SK-MEL-5 (cell line): ENCODE measurements around the gene MED25. TPM values are rescaled to one million over a fixed set of nuclear protein-coding genes. Genes with fewer than 3 reads are reported as not detected.
A peak's percentile ranks its signal among the peaks of the same experiment; 100 is the strongest.

Experiments
- DNase-seq: peaks from one replicate; pipeline ENCODE4 v3.0.0-alpha.2; 2016; ENCODE audit warnings: low read depth, low spot score
- in situ Hi-C: cut with HindIII; loops from 2 replicates; pipeline ENCODE4 v1.10.0; 2016; ENCODE audit warnings: low sequenced_read_pairs, high pct_unique_total_duplicates, low pct_unique_long_range_greater_than_20kb
- polyA plus RNA-seq, 2 experiments: library from polyadenylated mRNA; depleted of rRNA; stranded (reverse); fragments of >200 nt; gene quantifications; 2 replicates each; pipeline ENCODE4 v1.2.3, GENCODE V29; 2015
- total RNA-seq: library from RNA; depleted of rRNA; stranded (reverse); fragments of >200 nt; shearing (Covaris generic); gene quantifications from 2 replicates; pipeline ENCODE4 v1.2.3, GENCODE V29; 2014; rRNA removed

Gene MED25
- 7.8 and 8.2 TPM in 2 replicates for total RNA-seq
- 26.8 and 28.8 TPM in 2 replicates for polyA plus RNA-seq (2015; cell fraction: cytosol; rRNA removed)
- polyA plus RNA-seq (2015; cell fraction: nucleus; rRNA removed) = 50.1 and 78.7 TPM in 2 replicates

- in situ Hi-C loops = no loop called here
- peak; percentile 82 for DNase-seq
These were observed at the start of gene MED25 for GRCh38 chr19:49817964-49818648. MED25 (plus strand) TSS chr19:49818289; CDS start chr19:49818342, 53 bp downstream.

GRCh38 chr19:49770529-49770928, 47.6 kb upstream of the MED25 start:
- DNase-seq = no peak
- in situ Hi-C loops = no loop called here

- in situ Hi-C loops = no loop called here
- DNase-seq = no peak
These were observed 46.4 kb upstream of the MED25 start for GRCh38 chr19:49771674-49772139.

- in situ Hi-C loops = no loop called here
These were observed 45.1 kb upstream of the MED25 start for GRCh38 chr19:49772850-49773432.

DNA sequence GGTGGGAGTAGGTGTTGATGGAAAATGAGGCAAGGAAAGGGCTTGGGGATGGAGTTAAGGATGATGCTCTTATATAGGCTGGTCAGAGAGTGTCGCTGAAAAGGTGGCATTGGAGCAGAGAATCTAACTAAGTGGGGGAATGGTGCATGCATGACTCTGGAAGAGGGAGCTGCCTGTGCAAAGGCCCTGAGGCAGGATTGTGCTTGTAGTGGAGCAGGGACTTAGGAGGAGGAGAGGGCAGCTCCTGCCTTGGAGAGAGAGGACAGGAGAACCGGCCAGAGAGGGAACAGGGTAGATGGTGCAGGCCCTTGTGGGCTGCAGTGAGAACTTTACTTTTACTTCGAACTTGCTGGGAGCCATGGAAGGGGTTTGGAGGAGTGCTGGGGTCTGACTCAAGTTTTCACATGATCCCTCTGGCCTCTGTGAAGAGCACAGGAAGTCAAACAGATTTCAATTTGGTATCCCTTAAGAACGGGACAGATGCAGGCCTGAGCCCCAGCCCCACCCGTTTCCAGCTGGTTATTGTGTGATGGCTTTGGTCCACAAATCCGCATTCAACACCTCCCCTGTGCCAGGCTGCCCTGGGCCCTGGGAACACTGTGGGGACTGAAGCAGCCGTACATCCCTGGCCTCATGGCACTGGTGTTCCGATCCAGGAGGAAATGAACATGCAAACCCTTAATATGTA, 44.3 kb upstream of the MED25 start:
- in situ Hi-C loops = no loop called here
- DNase-seq = no peak

More at GRCh38 chr19:49772850-49773432, 45.1 kb upstream of the MED25 start:
- DNase-seq = no peak

DNA sequence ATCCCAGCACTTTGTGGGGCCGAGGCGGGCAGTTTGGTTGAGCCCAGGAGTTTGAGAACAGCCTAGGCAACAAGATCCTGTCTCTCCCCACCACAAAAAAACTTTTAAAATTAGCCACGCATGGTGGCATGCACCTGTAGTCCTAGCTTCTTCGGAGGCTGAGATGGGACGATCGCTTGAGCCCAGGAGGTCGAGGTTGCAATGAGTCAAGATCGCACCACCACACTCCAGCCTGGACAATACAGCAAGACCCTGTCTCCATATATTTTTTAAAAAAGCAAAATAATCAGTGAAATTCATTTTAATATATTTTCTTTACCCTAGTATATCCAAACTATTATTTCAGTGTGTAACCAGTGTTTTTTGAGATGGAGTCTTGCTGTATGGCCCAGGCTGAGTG, 43.1 kb upstream of the MED25 start:
- in situ Hi-C loops = no loop called here
- DNase-seq = no peak

DNA sequence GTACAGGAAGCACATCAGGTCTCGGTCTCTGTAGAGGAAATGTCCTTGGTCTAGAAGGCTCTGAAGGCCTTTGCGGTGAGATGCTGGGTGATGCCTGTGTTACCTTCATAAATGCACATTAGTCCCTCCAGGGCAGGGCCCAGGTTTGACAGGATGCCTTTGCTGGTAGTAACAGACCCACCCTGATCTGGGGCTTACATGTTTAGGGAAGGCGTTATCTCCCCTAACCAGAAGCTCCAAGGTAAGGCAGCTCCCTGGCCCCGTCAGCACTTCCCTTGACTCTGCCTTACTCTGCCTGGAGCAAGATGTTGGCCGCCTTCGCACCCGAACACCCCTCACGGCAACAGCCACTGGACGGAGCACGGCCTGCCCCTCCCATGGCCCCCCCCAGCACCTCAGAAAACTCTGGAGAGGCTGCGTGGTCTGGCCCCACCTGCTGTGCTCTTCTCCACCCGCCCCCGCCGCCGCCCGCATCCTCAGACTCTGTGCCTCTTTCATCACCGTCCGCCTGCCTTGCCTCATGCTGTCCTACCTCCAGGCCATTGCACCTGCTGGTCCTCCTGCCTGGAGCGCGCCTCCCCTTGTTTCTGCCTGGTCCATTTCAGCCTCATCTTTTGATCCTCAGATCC, 42.2 kb upstream of the MED25 start:
- no peak for DNase-seq
- in situ Hi-C loops = no loop called here

DNA sequence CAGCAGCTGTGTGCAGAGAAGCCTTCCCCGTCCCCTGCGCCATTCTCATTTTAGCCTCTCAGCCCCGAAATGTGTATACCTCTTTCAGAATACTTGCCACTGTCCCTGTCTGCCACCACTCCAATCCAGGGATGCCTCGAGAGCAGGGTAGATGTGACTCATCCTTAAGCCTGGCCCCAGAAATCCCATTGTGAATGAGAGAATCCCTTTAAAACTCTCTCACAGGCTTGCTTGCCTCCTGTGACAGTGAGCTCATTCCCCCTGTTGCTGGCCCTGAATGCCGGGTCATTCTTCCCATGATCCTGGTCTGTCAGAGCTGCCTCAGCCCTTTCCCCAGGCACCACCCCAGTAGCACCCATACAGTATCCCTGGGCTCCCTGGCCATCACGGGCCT, 41.7 kb upstream of the MED25 start:
- no peak for DNase-seq
- in situ Hi-C loops = no loop called here

- in situ Hi-C loops = no loop called here
- DNase-seq = no peak
These were observed 38.1 kb upstream of the MED25 start for GRCh38 chr19:49779731-49780555.

- in situ Hi-C loops = no loop called here
- DNase-seq = no peak
These were observed 37.2 kb upstream of the MED25 start for GRCh38 chr19:49780861-49781260.

DNA sequence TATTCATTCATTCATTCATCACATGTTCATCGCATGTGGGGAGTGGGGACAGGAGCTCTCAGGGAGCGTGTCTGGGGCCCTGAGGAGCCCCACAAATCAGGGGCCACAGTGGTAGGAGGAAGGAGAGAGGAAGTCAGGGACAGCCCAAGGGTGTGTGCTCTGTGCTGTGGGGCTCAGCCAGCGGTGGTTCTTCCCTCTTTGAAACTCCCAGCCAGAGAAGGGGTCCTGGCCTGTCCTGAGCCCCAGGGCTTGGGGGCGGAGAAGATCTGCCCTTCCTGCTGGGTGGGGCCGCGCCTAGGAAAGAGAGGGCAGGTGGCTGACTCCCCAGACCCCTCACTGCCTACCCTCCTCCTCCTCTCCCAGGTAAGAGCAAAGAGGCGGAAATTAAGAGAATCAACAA, 36.7 kb upstream of the MED25 start:
- in situ Hi-C loops = no loop called here
- no peak for DNase-seq

DNA sequence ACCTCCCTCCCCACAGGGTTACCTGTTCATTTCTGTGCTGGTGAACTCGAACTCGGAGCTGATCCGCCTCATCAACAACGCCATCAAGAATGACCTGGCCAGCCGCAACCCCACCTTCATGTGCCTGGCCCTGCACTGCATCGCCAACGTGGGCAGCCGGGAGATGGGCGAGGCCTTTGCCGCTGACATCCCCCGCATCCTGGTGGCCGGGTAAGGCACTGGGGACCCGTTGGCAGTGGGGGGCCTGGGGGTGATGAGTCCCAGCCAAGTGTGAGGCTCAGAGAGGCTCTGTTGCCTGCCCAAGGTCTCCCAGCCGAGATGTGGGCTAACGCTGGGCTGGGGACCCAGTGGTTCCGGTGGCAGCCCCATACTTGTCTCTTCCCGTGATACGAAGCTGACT, 35.6 kb upstream of the MED25 start:
- in situ Hi-C loops = no loop called here

GRCh38 chr19:49786376-49786820, 31.7 kb upstream of the MED25 start:
- no peak for DNase-seq
- in situ Hi-C loops = no loop called here

More for the DNA sequence above, 35.6 kb upstream of the MED25 start:
- DNase-seq = no peak

- DNase-seq = no peak
- in situ Hi-C loops = no loop called here
These were observed 30.3 kb upstream of the MED25 start for GRCh38 chr19:49787746-49788145.

GRCh38 chr19:49788857-49789256, 29.2 kb upstream of the MED25 start:
- in situ Hi-C loops = no loop called here
- DNase-seq = no peak

- DNase-seq = no peak
These were observed 27.2 kb upstream of the MED25 start for GRCh38 chr19:49790866-49791265.

DNA sequence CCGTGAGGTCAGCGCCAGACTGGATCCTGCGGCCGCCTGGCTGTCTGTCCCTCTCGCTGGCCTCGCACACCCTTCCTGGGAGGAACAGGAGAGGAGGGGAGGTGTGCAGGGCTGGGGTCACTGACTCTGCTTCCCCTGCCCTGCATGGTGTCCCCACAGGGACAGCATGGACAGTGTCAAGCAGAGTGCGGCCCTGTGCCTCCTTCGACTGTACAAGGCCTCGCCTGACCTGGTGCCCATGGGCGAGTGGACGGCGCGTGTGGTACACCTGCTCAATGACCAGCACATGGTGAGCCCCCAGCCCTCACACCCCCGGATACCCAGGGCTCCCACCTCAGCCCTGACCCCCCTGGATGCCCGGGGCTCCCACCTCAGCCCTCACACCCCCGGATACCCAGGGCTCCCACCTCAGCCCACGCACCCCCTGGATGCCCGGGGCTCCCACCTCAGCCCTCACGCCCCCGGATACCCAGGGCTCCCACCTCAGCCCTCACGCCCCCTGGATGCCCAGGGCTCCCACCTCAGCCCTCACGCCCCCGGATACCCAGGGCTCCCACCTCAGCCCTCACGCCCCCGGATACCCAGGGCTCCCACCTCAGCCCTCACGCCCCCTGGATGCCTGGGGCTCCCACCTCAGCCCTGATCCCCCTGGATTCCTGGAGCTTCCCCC, 26.2 kb upstream of the MED25 start:
- in situ Hi-C loops = no loop called here
- no peak for DNase-seq

More at GRCh38 chr19:49790866-49791265, 27.2 kb upstream of the MED25 start:
- in situ Hi-C loops = no loop called here
